ENCODE results near the gene F2RL1.

- TF ChIP-seq POLR2AphosphoS5 (IDR thresholded peaks at IDR 0.05; ENCODE audit: low read depth, low read length): no peak
- TF ChIP-seq KAT2B (IDR thresholded peaks at IDR 0.05; ENCODE audit: borderline replicate concordance, low read depth, low read length): no peak
- TF ChIP-seq ZNF317 (CRISPR knock-in tag; IDR thresholded peaks at IDR 0.05): no peak
- TF ChIP-seq SMAD1 (CRISPR knock-in tag; IDR thresholded peaks at IDR 0.05; ENCODE audit: borderline replicate concordance, low read depth): no peak
Observed at GRCh38 chr5:76851728-76852369, 33.0 kb downstream of the F2RL1 start.

All from HepG2 (cell line).